Measurements from ENCODE around the gene KCNG2.

- TF ChIP-seq CTCF (IDR thresholded peaks at IDR 0.05; ENCODE audit: insufficient read depth, low read length, poor library complexity, severe bottlenecking) (no peak), EZH2phosphoT487 (conservative IDR thresholded peaks at IDR 0.05; ENCODE audit: low read length) (no peak)
Observed at GRCh38 chr18:79902075-79902474, 104.3 kb downstream of the KCNG2 start.

All from SU-DHL-6 (cell line).